Neural crest cell (in vitro differentiated cells): ENCODE measurements around the gene SLCO4A1. TPM values are rescaled to one million over a fixed set of nuclear protein-coding genes. Genes with fewer than 3 reads are reported as not detected.

ENCODE experiments used
- DNase-seq: peaks from one replicate; pipeline ENCODE4 v3.0.0; 2021; ENCODE audit warnings: low read depth, mixed read lengths, low spot score
- H3K27ac Mint-ChIP-seq: one replicate; pipeline ENCODE4 v1.8.0; 2021; ENCODE audit warnings: mild to moderate bottlenecking, mixed read lengths; ENCODE audit not compliant: unreplicated experiment
- H3K27me3 Mint-ChIP-seq: 2 replicates; pipeline ENCODE4 v1.8.0; 2021; ENCODE audit warnings: low read depth, mild to moderate bottlenecking, mixed read lengths
- H3K36me3 Mint-ChIP-seq: 2 replicates; pipeline ENCODE4 v1.8.0; 2021; ENCODE audit warnings: low read depth, mild to moderate bottlenecking, mixed read lengths
- H3K4me1 Mint-ChIP-seq: 2 replicates; pipeline ENCODE4 v1.8.0; 2021; ENCODE audit warnings: mixed read lengths
- H3K4me3 Mint-ChIP-seq: one replicate; pipeline ENCODE4 v1.8.0; 2021; ENCODE audit warnings: mild to moderate bottlenecking, mixed read lengths
- H3K9me3 Mint-ChIP-seq: 2 replicates; pipeline ENCODE4 v1.8.0; 2021; ENCODE audit warnings: mixed read lengths
- total RNA-seq: library from RNA; stranded (reverse); gene quantifications from 2 replicates; pipeline ENCODE4 v1.2.1, GENCODE V29; 2021
- TF ChIP-seq, protein P1 (sequence below): fragments of 200-600 bp; sonication (generic); conservative IDR thresholded peaks from 2 replicates; pipeline ENCODE4 v1.5.0; 2021; ENCODE audit warnings: antibody characterized with exemption, mild to moderate bottlenecking

SLCO4A1 gene
- total RNA-seq, 1 donor from 2014 or later = 7.0 TPM

GRCh38 chr20:62709537-62709905, 67.2 kb downstream of the SLCO4A1 start:
- Mint-ChIP-seq H3K4me1 (no peaks in the 10 kb centered on the region), H3K9me3 (no peaks in the 10 kb centered on the region), H3K4me3 (no peak overlapping the region), H3K27me3 (peaks cover 69% of the 10 kb centered on the region), H3K27ac (no peak overlapping the region), H3K36me3 (no peaks in the 10 kb centered on the region)
- TF ChIP-seq, protein P1, sequence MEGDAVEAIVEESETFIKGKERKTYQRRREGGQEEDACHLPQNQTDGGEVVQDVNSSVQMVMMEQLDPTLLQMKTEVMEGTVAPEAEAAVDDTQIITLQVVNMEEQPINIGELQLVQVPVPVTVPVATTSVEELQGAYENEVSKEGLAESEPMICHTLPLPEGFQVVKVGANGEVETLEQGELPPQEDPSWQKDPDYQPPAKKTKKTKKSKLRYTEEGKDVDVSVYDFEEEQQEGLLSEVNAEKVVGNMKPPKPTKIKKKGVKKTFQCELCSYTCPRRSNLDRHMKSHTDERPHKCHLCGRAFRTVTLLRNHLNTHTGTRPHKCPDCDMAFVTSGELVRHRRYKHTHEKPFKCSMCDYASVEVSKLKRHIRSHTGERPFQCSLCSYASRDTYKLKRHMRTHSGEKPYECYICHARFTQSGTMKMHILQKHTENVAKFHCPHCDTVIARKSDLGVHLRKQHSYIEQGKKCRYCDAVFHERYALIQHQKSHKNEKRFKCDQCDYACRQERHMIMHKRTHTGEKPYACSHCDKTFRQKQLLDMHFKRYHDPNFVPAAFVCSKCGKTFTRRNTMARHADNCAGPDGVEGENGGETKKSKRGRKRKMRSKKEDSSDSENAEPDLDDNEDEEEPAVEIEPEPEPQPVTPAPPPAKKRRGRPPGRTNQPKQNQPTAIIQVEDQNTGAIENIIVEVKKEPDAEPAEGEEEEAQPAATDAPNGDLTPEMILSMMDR = no peak
- DNase-seq = no peak

- Mint-ChIP-seq H3K27me3 (peaks cover 68% of the 10 kb centered on the region), H3K36me3 (no peaks in the 10 kb centered on the region), H3K27ac (no peak overlapping the region), H3K9me3 (no peaks in the 10 kb centered on the region), H3K4me1 (no peaks in the 10 kb centered on the region), H3K4me3 (no peak overlapping the region)
- TF ChIP-seq, protein P1 = no peak
- no peak for DNase-seq
Measured at GRCh38 chr20:62710221-62710885, 68.0 kb downstream of the SLCO4A1 start.

DNA sequence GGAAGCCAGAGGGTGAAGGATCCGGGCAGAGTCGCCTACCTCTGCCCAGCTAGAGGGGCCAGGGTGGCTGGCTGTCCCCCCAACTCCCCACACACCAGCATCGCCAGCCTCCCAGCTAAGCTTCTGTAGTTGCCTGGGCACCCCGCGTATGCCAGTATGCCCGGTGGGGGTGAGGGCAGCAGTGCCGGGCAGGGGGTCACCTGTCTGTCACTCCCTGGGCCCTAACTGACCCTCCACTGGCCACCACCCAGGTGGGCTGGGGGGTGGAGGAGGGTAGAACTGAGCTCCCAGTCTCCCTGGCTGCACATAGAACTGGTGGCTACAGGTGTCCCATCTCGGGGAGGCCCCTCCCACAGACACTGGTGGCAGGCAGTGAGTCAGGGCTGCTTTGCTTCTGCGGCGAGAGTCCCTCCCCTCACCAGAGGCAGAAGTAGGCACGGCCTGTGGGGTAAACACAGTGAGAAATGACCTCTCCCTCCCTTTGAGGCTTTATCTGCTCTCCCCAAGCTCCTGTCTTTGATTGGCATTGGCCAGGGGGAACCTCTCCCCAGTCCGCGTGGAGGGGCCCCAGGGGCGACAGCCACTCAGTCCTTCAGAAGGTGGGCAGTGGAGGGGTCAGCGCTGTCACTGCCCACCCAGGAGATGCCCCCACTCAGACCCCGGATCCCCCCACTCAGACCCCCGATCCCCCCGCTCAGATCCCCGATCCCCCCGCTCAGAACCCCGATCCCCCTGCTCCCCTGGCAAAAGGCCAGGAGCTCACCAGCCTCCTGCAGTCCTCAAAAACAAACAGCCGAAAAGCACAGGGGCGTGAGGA, 68.8 kb downstream of the SLCO4A1 start:
- Mint-ChIP-seq H3K9me3 (no peaks in the 10 kb centered on the region), H3K4me1 (no peaks in the 10 kb centered on the region), H3K27ac (no peak overlapping the region), H3K27me3 (peaks cover 66% of the 10 kb centered on the region), H3K4me3 (no peak overlapping the region), H3K36me3 (no peaks in the 10 kb centered on the region)
- no peak for DNase-seq
- TF ChIP-seq, protein P1 = no peak

GRCh38 chr20:62711703-62712101, 69.4 kb downstream of the SLCO4A1 start:
- Mint-ChIP-seq H3K4me1 (no peaks in the 10 kb centered on the region), H3K4me3 (no peak overlapping the region), H3K9me3 (no peaks in the 10 kb centered on the region), H3K27me3 (peaks cover 68% of the 10 kb centered on the region), H3K36me3 (no peaks in the 10 kb centered on the region), H3K27ac (no peak overlapping the region)
- TF ChIP-seq, protein P1 = no peak
- DNase-seq = no peak

GRCh38 chr20:62712606-62713005, 70.3 kb downstream of the SLCO4A1 start:
- Mint-ChIP-seq H3K4me3 (no peak overlapping the region), H3K27me3 (peaks cover 62% of the 10 kb centered on the region), H3K9me3 (no peaks in the 10 kb centered on the region), H3K4me1 (no peaks in the 10 kb centered on the region), H3K27ac (no peak overlapping the region), H3K36me3 (no peaks in the 10 kb centered on the region)
- no peak for DNase-seq
- TF ChIP-seq, protein P1 = no peak
